HL-60 (cell line): ENCODE measurements around the gene PACSIN1.

Source experiments
- DNase-seq, 2 experiments: peaks; one replicate each; pipeline ENCODE4 v3.0.0-alpha.2; 2010 to 2020; ENCODE audit warnings: low read depth in 1 of 2, low spot score in 1 of 2
- H3K27ac ChIP-seq: fragments of 250-450 bp; sonication (Bioruptor Pico); replicated peaks from 2 replicates; pipeline ENCODE4 v1.5.1; 2020; ENCODE audit warnings: mild to moderate bottlenecking, moderate library complexity
- H3K27me3 ChIP-seq: fragments of 250-450 bp; sonication (Bioruptor Pico); 2 replicates; pipeline ENCODE4 v1.5.1; 2021; ENCODE audit warnings: mild to moderate bottlenecking, moderate library complexity; ENCODE audit not compliant: insufficient read depth, poor library complexity, severe bottlenecking
- H3K4me3 ChIP-seq: replicated peaks from 2 replicates; pipeline ENCODE4 v1.5.1; 2011; ENCODE audit warnings: mild to moderate bottlenecking, control low read depth, low read length; ENCODE audit not compliant: insufficient read depth
- GABPA ChIP-seq: IDR thresholded peaks from 2 replicates; pipeline ENCODE4 v1.6.1; 2012; ENCODE audit warnings: low read depth
- POLR2AphosphoS5 ChIP-seq: IDR thresholded peaks from 2 replicates; pipeline ENCODE4 v1.6.1; 2012; ENCODE audit warnings: low read depth
- SPI1 ChIP-seq: IDR thresholded peaks from 2 replicates; pipeline ENCODE4 v1.6.1; 2012; ENCODE audit warnings: low read depth, mild to moderate bottlenecking, borderline replicate concordance
- TF ChIP-seq, protein P1 (sequence below): IDR thresholded peaks from 2 replicates; pipeline ENCODE4 v1.6.1; 2012; ENCODE audit warnings: low read depth; ENCODE audit not compliant: insufficient replicate concordance
- TF ChIP-seq, protein P2 (sequence below): IDR thresholded peaks from one replicate; pipeline ENCODE4 v1.5.1; 2011; ENCODE audit warnings: low read length, control low read depth, inconsistent platforms; ENCODE audit not compliant: insufficient read depth

Gene PACSIN1

DNA sequence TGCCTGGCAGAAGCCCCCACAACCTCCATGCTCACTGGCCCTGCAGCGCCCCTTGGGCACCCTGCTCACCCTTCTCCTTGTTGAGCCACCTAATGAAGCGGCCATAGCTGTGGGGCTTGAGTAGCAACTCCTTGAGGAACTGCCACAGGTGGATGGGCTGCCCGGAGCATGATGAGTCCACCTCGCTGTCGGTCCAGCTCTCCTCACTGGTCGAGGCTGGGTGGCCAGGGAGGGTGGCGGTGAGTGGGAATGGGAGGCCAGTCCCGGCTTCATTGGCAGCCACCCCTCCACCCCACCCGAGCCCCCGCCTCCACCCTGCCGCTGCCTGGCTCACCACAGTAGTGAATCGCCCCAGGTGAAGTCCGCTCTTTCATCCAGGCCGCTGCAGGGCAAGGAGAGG is 73.3 kb downstream of the PACSIN1 start:
- Histone ChIP-seq H3K27ac (no peak overlapping the region), H3K4me3 (no peak overlapping the region), H3K27me3 (no peaks in the 10 kb centered on the region)
- no peak for DNase-seq
- no peak for TF ChIP-seq POLR2AphosphoS5
- TF ChIP-seq, protein P1, sequence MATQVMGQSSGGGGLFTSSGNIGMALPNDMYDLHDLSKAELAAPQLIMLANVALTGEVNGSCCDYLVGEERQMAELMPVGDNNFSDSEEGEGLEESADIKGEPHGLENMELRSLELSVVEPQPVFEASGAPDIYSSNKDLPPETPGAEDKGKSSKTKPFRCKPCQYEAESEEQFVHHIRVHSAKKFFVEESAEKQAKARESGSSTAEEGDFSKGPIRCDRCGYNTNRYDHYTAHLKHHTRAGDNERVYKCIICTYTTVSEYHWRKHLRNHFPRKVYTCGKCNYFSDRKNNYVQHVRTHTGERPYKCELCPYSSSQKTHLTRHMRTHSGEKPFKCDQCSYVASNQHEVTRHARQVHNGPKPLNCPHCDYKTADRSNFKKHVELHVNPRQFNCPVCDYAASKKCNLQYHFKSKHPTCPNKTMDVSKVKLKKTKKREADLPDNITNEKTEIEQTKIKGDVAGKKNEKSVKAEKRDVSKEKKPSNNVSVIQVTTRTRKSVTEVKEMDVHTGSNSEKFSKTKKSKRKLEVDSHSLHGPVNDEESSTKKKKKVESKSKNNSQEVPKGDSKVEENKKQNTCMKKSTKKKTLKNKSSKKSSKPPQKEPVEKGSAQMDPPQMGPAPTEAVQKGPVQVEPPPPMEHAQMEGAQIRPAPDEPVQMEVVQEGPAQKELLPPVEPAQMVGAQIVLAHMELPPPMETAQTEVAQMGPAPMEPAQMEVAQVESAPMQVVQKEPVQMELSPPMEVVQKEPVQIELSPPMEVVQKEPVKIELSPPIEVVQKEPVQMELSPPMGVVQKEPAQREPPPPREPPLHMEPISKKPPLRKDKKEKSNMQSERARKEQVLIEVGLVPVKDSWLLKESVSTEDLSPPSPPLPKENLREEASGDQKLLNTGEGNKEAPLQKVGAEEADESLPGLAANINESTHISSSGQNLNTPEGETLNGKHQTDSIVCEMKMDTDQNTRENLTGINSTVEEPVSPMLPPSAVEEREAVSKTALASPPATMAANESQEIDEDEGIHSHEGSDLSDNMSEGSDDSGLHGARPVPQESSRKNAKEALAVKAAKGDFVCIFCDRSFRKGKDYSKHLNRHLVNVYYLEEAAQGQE: no peak
- TF ChIP-seq, protein P2, sequence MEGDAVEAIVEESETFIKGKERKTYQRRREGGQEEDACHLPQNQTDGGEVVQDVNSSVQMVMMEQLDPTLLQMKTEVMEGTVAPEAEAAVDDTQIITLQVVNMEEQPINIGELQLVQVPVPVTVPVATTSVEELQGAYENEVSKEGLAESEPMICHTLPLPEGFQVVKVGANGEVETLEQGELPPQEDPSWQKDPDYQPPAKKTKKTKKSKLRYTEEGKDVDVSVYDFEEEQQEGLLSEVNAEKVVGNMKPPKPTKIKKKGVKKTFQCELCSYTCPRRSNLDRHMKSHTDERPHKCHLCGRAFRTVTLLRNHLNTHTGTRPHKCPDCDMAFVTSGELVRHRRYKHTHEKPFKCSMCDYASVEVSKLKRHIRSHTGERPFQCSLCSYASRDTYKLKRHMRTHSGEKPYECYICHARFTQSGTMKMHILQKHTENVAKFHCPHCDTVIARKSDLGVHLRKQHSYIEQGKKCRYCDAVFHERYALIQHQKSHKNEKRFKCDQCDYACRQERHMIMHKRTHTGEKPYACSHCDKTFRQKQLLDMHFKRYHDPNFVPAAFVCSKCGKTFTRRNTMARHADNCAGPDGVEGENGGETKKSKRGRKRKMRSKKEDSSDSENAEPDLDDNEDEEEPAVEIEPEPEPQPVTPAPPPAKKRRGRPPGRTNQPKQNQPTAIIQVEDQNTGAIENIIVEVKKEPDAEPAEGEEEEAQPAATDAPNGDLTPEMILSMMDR: no peak
- no peak for TF ChIP-seq GABPA

DNA sequence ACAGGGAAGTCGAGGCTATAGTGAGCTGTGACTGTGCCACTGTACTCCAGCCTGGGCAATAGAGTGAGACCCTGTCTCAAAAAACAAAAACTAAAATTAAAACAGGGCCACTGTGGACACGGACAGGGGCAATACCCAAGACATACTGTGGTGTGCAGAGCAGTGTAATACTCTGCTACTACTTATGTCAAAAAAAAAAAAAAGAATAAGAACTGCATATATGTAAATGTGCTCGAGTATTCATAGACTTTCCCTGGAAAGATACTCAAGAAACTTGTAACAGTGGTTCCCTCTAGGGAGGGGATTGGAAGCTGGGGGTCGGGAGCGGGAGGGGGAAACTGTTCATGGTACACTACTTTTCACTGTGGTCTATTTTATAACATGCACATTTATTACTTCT is 74.3 kb downstream of the PACSIN1 start:
- TF ChIP-seq SPI1: no peak
- TF ChIP-seq, protein P1: no peak
- TF ChIP-seq GABPA: no peak
- no peak for TF ChIP-seq POLR2AphosphoS5
- TF ChIP-seq, protein P2: no peak
- no peak overlapping the region for H3K27ac ChIP-seq
- no peaks in the 10 kb centered on the region for H3K27me3 ChIP-seq
- no peak overlapping the region for H3K4me3 ChIP-seq
- DNase-seq: no peak

DNA sequence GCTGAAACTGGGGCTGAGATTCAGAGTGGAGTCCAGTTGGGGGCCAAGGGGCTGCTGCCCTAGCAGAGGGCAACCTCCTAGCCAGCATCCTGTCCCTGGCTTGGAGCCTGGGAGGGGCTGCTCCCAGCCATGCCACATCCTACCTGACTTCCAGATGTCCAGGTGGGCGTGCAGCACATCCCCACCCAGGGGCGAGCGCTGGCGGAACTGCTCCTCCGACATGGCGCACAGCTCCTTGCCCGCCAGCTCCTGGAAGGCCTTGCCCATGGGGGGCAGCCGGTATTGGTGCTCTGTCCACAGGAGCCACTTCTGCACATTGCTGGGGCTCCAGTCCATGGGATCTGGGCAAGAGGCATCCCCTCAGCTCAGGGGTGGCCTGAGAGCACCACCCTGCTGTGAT is 75.0 kb downstream of the PACSIN1 start:
- H3K27ac ChIP-seq: no peak overlapping the region
- no peak overlapping the region for H3K4me3 ChIP-seq
- no peaks in the 10 kb centered on the region for H3K27me3 ChIP-seq
- DNase-seq: no peak
- TF ChIP-seq POLR2AphosphoS5: no peak
- no peak for TF ChIP-seq SPI1
- no peak for TF ChIP-seq GABPA
- TF ChIP-seq, protein P2: no peak
- TF ChIP-seq, protein P1: no peak
